Bronchial epithelial cell (primary cell): ENCODE results near the gene WDR26. TPM values are rescaled to one million over a fixed set of nuclear protein-coding genes. Genes with fewer than 3 reads are reported as not detected.
A peak's percentile ranks its signal among the peaks of the same experiment; 100 is the strongest.
"Not testable (repeated sequence)": the region's sequence is repeated elsewhere in the genome, so short reads cannot be mapped to it uniquely, and the experiment has no call there.

Experiments used
- DNase-seq: peaks from one replicate; pipeline ENCODE4 v3.0.0-alpha.2; 2010; ENCODE audit warnings: low read depth
- FAIRE-seq: peaks from 2 replicates; lab custom pipeline; 2011; peaks lifted over from hg19 to GRCh38; lab: Jason Lieb, UNC
- H3K27me3 ChIP-seq: 2 replicates; pipeline ENCODE4 v1.5.1; 2011; ENCODE audit warnings: low read length; ENCODE audit not compliant: control insufficient read depth, insufficient read depth
- H3K36me3 ChIP-seq: 2 replicates; pipeline ENCODE4 v1.5.1; 2011; ENCODE audit warnings: low read length; ENCODE audit not compliant: control insufficient read depth, insufficient read depth
- H3K4me3 ChIP-seq: 2 replicates; pipeline ENCODE4 v1.5.1; 2011; ENCODE audit warnings: mild to moderate bottlenecking, low read depth, low read length, control low read depth
- CTCF ChIP-seq: IDR thresholded peaks from 2 replicates; pipeline ENCODE4 v1.5.1; 2011; ENCODE audit warnings: mild to moderate bottlenecking, moderate library complexity, low read length, control low read depth, inconsistent platforms; ENCODE audit not compliant: insufficient read depth, severe bottlenecking
- total RNA-seq: library from RNA; depleted of rRNA; stranded (reverse); fragments of >200 nt; gene quantifications from 2 replicates; pipeline ENCODE4 v1.2.1, GENCODE V29; 2014

WDR26 gene
- total RNA-seq, result 34.5 and 58.8 TPM in 2 replicates

- no peak for TF ChIP-seq CTCF
- FAIRE-seq (no peak), DNase-seq (peak; percentile 72)
Measured at GRCh38 chr1:224434691-224435317, at the start of gene WDR26. WDR26 (minus strand) TSS chr1:224434797.

GRCh38 chr1:224483206-224483605, 48.6 kb upstream of the WDR26 start:
- FAIRE-seq, DNase-seq, H3K4me3 ChIP-seq, H3K36me3 ChIP-seq, H3K27me3 ChIP-seq: not testable (repeated sequence)

More at GRCh38 chr1:224434691-224435317, at the start of gene WDR26:
- no peaks in the 10 kb centered on the region for H3K36me3 ChIP-seq
- peak within 1 kb of the TSS; percentile 82 for H3K4me3 ChIP-seq
- H3K27me3 ChIP-seq, result no peaks in the 10 kb centered on the region

GRCh38 chr1:224482619-224483018, 48.0 kb upstream of the WDR26 start:
- no peak overlapping the region for H3K4me3 ChIP-seq
- peak; percentile 57 for DNase-seq
- no peak for FAIRE-seq
- no peak for TF ChIP-seq CTCF
- no peaks in the 10 kb centered on the region for H3K27me3 ChIP-seq
- H3K36me3 ChIP-seq, result no peaks in the 10 kb centered on the region

- no peaks in the 10 kb centered on the region for H3K36me3 ChIP-seq
- FAIRE-seq (no peak), DNase-seq (no peak)
- H3K27me3 ChIP-seq, result no peaks in the 10 kb centered on the region
- H3K4me3 ChIP-seq, result no peak overlapping the region
- TF ChIP-seq CTCF, result no peak
Measured at GRCh38 chr1:224481601-224482000, 47.0 kb upstream of the WDR26 start.

- not testable (repeated sequence) for H3K4me3 ChIP-seq, H3K27me3 ChIP-seq, FAIRE-seq, H3K36me3 ChIP-seq
- peak; percentile 66 for DNase-seq
Measured at GRCh38 chr1:224480888-224481459, 46.4 kb upstream of the WDR26 start.

- not testable (repeated sequence) for H3K4me3 ChIP-seq, H3K27me3 ChIP-seq, DNase-seq, H3K36me3 ChIP-seq, FAIRE-seq
Measured at GRCh38 chr1:224480200-224480599, 45.6 kb upstream of the WDR26 start.

- Histone ChIP-seq H3K27me3 (no peaks in the 10 kb centered on the region), H3K36me3 (no peaks in the 10 kb centered on the region), H3K4me3 (no peak overlapping the region)
- DNase-seq, result no peak
- no peak for FAIRE-seq
- TF ChIP-seq CTCF, result no peak
Measured at GRCh38 chr1:224472806-224473205, 38.2 kb upstream of the WDR26 start.
